HG02610 (cell line): ENCODE data around the gene SLC22A5.

ENCODE experiments used
- ATAC-seq: cut with Tn5 transposase; IDR thresholded peaks from one replicate; pipeline ENCODE4 v1.9.1; 2021; ENCODE audit warnings: mild to moderate bottlenecking, moderate library complexity; ENCODE audit not compliant: unreplicated experiment

The SLC22A5 gene

GRCh38 chr5:132369474-132370180 is at the start of gene SLC22A5:
TSS of gene SLC22A5 (plus strand) at chr5:132369710. CDS start at chr5:132369973, 263 bp downstream.
- ATAC-seq: peak; percentile 88

GRCh38 chr5:132319975-132320374 is 49.5 kb upstream of the SLC22A5 start:
- no peak for ATAC-seq

DNA sequence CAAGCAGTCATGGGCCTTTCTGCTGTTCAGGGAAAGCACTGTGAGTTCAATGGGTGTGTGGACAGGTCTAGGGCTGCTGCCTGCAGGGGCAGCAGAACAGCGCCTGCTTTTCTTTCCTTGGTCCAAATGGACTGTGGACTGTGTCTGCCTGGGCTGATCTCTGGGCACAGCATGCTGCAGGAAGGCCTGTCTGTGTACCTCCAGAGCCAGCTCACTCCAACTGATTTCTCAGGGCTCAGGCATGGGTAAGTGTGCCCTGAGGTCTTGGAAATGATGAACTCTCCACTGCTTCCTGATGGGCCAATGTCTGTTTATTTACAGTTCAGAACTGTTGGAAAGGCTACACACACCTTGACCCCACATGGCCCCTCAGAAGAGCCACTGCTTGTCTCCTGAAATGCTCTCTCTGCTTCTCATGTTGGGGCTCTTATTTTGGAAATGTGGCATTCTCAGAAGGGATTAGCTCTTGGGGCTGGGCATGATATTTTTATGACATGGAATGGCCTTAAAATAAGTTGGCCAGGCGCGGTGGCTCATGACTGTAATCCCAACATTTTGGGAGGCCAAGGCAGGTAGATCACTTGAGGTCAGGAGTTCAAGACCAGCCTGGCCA is 48.3 kb upstream of the SLC22A5 start:
- ATAC-seq: no peak

DNA sequence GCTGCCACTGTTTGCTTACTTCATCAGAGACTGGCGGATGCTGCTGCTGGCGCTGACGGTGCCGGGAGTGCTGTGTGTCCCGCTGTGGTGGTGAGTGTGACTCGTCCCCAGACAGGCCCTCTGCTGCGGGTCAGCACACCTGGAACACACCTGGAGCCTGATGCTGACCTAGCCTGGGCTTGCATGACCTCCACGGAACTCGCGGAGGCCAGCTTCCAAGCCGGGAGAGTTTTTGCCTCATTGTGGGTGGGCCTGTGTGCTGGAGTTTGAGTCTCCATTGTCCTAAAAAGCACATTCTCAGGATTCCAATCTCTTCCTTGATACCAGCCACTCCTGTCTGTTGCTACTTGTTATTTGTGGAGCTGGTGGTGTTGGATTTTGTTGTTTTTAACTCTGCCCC is 47.2 kb upstream of the SLC22A5 start:
- no peak for ATAC-seq

- no peak for ATAC-seq
Observed at GRCh38 chr5:132323202-132323601, 46.3 kb upstream of the SLC22A5 start.

DNA sequence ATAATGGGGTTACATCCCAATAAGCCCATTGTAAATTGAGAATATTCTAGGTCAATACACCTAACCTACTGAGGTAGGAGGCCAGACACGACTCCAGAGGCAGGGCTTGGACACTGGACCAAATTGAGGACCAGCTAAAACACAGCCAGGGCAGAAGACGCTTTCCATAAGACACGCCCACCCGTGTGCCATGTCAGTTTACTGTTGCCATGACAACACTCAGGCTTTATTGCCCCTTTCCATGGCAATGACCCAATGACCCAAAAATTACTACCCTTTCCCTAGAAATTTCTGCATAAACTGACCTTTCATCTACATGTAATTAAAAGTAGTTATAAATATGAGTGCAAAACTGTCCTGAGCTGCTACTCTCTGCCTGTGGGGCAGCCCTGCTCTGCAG is 43.8 kb upstream of the SLC22A5 start:
- no peak for ATAC-seq

DNA sequence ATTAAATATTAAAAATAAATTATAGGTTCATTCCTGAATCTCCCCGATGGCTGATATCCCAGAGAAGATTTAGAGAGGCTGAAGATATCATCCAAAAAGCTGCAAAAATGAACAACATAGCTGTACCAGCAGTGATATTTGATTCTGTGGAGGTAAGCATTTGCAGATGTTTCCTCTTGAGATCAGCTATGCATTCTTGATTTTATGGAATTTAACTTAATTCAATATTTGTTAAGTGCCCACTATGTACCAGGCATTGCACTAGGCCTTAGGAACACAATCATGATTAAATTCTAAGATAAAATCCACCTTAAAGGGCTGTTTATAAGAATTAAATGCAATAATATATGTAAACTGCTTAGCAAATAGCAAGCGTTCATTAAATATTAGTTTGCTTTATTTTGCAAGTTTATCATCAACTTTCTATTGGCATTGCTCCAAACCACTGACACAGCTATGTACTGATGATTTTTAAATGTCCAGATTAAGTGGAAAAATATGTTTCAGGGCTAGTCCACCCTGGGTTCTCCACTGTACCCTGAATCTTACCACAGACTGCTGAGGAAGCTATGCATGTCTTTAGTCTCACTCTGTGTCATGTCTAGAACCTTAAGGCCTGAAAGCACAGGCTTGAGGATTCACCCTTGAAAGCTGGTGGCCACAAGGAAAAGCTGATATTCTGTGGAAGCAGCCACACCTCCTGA is 42.1 kb upstream of the SLC22A5 start:
- ATAC-seq: no peak

- no peak for ATAC-seq
Observed at GRCh38 chr5:132334812-132335211, 34.7 kb upstream of the SLC22A5 start.

GRCh38 chr5:132335402-132335801 is 34.1 kb upstream of the SLC22A5 start:
- no peak for ATAC-seq

DNA sequence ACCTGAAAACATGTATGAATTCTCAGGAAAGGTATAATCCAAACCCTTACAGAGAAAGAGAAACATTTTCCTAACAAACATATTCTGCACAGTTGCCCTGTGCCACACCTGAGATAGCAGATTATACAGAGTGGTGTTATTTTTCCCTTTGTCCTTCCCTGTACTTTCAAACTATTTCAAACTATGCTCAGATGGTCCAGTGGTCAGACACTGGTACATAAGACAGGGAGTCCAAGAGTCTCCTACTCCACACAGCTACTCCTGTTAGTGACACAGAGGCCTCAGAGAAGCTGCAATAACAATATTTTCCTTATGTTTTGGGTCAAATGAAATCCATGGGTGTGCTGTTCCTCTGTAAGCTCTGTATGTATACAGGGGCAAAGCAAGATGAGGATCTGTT is 30.0 kb upstream of the SLC22A5 start:
- ATAC-seq: no peak

GRCh38 chr5:132342291-132343180 is 27.0 kb upstream of the SLC22A5 start:
- no peak for ATAC-seq

GRCh38 chr5:132344775-132345514 is 24.6 kb upstream of the SLC22A5 start:
- ATAC-seq: no peak

DNA sequence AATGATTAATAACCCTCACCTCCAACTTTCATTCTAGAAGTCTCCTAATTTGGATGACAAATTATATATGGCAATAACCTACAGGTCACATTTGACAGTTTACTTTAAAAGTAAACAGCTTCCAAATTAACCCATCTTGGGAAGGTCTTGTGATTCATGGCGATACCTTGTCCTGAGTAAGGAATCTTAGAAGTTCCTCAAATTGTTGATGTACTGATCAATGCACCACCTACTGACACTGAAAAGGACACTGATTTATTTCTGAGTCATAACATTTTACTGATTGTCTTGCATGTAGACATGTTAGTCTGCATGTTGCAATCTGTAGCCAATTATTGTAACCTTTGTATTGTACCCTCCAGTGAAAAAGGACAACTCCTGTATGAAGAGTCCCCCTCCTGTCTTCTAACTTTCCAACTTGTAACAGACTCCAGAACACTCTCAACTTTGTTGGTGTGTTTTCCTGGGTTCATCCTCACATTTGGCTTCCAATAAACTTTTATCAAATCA is 16.0 kb upstream of the SLC22A5 start:
- ATAC-seq: no peak

GRCh38 chr5:132354381-132355139 is 14.9 kb upstream of the SLC22A5 start:
- no peak for ATAC-seq

DNA sequence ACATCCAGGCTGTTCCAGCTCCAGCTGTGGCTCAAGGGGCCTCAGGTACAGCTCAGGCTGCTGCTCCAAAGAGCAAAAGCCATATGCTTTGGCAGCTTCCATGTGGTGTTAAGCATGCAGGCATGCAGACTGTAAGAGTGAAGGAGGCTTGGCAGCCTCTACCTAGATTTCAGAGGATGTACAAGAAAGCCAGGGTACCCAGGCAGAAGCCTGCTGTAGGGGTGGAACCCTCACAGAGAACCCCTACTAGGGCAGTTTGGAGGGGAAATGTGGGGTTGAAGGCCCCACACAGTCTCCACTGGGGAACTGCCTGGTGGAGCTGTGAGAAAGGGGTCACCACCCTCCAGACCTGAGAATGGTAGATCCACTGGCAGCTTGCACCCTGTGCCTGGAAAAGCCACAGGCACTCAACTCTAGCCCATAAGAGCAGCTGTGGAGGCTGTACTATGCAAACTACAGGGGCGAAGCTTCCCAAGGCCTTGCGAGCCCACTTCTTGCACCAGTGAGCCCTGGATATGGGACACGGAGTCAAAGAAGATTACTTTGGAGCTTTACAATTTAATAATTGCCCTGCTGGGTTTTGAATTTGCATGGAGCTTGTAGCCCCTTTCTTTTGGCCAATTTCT is 14.3 kb upstream of the SLC22A5 start:
- ATAC-seq: no peak

DNA sequence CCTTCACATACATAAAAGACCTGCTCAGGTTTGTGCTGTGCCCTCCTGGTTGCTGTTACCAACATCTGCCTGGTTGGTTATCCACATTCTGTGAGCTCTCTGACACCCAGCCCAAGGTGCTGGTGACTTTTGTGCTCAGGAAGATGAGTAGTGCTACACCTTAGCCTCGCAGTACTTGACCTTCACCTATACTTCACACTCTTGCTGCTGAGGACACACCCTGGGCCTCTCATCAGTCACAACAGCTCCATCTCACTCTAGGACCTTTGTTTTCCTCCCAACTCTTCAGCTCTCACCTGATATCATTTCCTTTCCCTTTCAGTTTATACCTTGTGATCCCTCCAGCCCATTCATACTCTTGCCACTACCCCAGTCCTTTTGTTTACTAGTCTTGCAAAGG is 10.7 kb upstream of the SLC22A5 start:
- no peak for ATAC-seq

GRCh38 chr5:132362086-132362485 is 7.4 kb upstream of the SLC22A5 start:
- no peak for ATAC-seq

DNA sequence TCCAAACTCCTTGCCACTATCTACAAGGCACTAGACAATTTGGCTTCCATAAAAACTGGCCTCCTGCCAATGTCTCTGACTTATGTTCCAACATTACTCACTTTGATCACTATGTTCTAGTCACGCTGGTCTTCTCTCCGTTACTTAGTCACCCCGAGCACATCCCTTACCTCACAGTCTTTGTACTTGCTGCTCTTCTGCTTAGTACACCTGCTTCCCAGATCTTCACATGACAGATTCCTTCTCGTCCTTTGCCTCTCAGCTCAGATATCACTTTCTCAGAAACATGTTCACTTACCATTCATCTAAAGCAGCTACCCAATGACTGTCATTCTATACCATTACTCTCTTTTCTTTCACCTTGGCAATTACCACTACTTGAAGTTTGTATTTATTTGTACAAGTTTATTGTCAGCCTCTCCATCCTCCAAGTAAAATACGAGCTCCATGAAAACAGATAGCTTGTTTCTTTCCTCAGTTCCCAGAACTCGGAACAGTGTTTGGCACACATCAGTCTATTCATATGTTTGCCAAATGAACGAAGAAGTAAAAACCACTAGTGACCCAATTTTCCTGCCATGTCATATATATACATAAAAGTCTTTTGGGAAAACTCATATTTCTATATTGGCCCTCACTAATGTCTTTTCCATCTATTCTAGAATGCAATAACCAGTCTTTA is 5.9 kb upstream of the SLC22A5 start:
- ATAC-seq: no peak
